ENCODE results near the gene INHA.

INHA gene

GRCh38 chr2:219611866-219612576 lies 39.9 kb downstream of the INHA start:
- no peak for DNase-seq (ENCODE audit: low spot score)

- no peak for DNase-seq (ENCODE audit: low spot score)
Measured at GRCh38 chr2:219612577-219613286, 40.6 kb downstream of the INHA start.

GRCh38 chr2:219613461-219614070 lies 41.5 kb downstream of the INHA start:
- DNase-seq (ENCODE audit: low spot score), result no peak

GRCh38 chr2:219614076-219614860 lies 42.2 kb downstream of the INHA start:
- no peak for DNase-seq (ENCODE audit: low spot score)

GRCh38 chr2:219615036-219615435 lies 42.9 kb downstream of the INHA start:
- DNase-seq (ENCODE audit: low spot score), result no peak

- DNase-seq (ENCODE audit: low spot score), result no peak
Measured at GRCh38 chr2:219615894-219616293, 43.8 kb downstream of the INHA start.

- DNase-seq (ENCODE audit: low spot score), result no peak
Measured at GRCh38 chr2:219616550-219616949, 44.4 kb downstream of the INHA start.

- DNase-seq (ENCODE audit: low spot score), result no peak
Measured at GRCh38 chr2:219618733-219619122, 46.6 kb downstream of the INHA start.

- no peak for DNase-seq (ENCODE audit: low spot score)
Measured at GRCh38 chr2:219619235-219619634, 47.1 kb downstream of the INHA start.

- no peak for DNase-seq (ENCODE audit: low spot score)
Measured at GRCh38 chr2:219620546-219620945, 48.4 kb downstream of the INHA start.

- DNase-seq (ENCODE audit: low spot score), result no peak
Measured at GRCh38 chr2:219621935-219622334, 49.8 kb downstream of the INHA start.

GRCh38 chr2:219622472-219622871 lies 50.4 kb downstream of the INHA start:
- no peak for DNase-seq (ENCODE audit: low spot score)

GRCh38 chr2:219624565-219624964 lies 52.5 kb downstream of the INHA start:
- no peak for DNase-seq (ENCODE audit: low spot score)

GRCh38 chr2:219625179-219625578 lies 53.1 kb downstream of the INHA start:
- no peak for DNase-seq (ENCODE audit: low spot score)
